HG03442 (cell line): Measurements from ENCODE around the gene OR6J1.
"Not testable (repeated sequence)": the region's sequence is repeated elsewhere in the genome, so short reads cannot be mapped to it uniquely, and the experiment has no call there.

ENCODE experiments used
- ATAC-seq: cut with Tn5 transposase; IDR thresholded peaks from one replicate; pipeline ENCODE4 v1.9.1; 2021; ENCODE audit warnings: mild to moderate bottlenecking, moderate library complexity; ENCODE audit not compliant: unreplicated experiment

The OR6J1 gene

DNA sequence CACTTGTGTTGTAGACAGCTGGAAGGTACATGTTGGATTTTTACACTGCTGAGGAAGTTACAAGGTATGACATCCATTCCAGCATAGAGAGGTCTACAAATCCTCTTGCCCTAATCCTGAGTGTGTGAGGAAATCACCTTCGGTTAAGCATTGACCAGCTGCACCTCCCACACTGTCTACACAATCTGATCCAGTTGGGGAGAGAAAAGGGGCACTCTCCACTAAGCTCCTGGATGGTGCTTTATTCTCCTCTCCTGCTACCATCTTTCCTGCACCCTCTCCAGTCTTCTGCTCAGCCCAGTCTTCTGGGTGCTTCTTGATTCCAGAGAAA, at the start of gene OR6J1:
Gene OR6J1, minus strand, starts transcription at position 48 of the 331 bp plus-strand sequence. CDS start 9,541 bp downstream, outside the sequence.
- no peak for ATAC-seq

GRCh38 chr14:22692194-22692593, 48.0 kb upstream of the OR6J1 start:
- ATAC-seq, result no peak

DNA sequence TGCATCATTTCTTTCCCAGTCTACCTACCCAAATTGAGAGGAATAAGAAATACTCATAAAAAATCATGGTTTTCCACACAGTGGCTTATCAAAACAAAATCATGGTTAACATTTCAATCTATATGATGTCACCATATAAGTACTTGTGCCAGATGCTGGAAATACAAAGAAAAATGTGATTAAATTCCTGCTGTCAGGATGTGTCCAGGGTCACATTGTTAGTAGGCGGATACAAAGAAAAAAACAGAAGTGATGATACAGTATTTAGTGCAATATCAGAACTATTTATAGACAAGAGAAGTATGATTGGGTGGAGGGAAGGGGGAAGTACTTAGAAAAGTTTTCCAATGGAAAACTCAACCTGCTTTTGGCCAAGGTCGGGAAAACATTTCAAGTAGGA, 47.0 kb upstream of the OR6J1 start:
- no peak for ATAC-seq

DNA sequence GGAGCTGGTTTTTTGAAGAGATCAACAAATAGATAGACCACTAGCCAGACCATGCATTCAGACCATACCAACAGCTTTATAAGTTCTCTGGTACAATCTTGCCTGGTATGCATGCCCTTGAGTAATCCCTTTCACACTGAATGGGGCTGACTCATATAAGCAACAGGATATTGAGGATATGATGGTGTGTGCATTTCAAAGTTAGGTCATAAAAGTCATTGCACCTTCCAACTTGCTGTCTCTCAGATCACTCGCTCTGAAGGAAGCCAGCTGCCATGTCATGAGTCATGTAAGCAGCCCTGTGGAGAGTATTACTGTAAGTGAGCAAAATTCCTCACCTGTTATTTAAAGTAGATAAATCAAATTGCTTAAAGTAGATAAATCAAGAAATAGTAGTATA, 45.0 kb upstream of the OR6J1 start:
- no peak for ATAC-seq

GRCh38 chr14:22687969-22688368, 43.8 kb upstream of the OR6J1 start:
- ATAC-seq, result not testable (repeated sequence)

DNA sequence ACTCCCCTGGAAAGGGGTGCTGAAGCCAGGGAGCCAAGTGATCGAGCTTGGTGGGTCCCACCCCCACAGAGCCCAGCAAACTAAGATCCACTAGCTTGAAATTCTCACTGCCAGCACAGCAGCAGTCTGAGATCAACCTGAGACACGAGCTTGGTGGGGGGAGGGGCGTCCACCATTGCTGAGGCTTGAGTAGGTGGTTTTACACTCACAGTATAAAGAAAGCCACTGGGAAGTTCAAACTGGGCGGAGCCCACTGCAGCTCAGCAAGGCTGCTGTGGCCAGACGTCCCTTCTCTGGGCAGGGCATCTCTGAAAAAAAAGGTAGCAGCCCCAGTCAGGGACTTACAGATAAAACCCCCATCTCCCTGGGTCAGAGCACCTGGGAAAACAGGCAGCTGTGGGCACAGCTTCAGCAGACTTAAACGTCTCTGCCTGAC, 42.0 kb upstream of the OR6J1 start:
- ATAC-seq, result not testable (repeated sequence)

DNA sequence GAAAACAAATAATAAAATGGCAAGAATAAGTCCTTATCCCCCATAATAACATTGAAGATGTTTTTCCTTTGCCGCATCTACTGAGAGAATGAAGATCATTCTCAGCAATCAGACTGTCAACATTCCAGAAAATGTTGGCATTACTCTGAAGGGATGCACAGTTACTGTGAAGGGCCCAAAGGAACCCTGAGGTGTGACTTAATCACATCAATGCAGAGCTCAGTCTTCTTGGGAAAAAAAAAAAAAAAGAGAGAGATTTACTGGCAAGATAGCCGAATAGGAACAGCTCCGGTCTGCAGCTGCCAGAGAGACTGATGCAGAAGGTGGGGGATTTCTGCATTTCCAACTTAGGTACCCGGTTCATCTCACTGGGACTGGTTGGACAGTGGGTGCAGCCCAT, 41.3 kb upstream of the OR6J1 start:
- no peak for ATAC-seq

DNA sequence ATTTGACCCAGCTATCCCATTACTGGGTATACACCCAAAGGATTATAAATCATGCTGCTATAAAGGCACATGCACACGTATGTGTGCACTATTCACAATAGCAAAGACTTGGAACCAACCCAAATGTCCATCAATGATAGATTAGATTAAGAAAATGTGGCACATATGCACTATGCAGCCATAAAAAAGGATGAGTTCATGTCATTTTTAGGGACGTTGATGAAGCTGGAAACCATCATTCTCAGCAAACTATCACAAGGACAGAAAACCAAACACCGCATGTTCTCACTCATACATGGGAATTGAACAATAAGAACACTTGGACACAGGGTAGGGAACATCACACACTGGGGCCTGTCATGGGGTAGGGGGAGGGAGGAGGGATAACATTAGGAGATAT, 39.3 kb upstream of the OR6J1 start:
- ATAC-seq, result not testable (repeated sequence)

GRCh38 chr14:22678221-22678620, 34.1 kb upstream of the OR6J1 start:
- ATAC-seq, result no peak

DNA sequence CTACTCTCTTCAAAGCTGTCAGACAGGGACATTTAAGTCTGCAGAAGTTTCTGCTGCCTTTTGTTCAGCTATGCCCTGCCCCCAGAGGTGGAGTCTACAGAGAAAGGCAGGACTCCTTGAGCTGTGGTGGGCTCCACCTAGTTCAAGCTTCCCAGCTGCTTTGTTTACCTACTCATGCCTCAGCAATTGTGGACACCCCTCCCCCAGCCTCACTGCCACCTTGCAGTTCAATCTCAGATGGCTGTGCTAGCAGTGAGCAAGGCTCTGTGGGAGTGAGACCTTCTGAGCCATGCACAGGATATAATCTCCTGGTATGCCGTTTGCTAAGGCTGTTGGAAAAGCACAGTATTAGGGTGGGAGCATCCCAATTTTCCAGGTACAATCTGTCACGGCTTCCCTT, 33.4 kb upstream of the OR6J1 start:
- ATAC-seq, result not testable (repeated sequence)

GRCh38 chr14:22671622-22672021, 27.5 kb upstream of the OR6J1 start:
- ATAC-seq, result peak; percentile 59

DNA sequence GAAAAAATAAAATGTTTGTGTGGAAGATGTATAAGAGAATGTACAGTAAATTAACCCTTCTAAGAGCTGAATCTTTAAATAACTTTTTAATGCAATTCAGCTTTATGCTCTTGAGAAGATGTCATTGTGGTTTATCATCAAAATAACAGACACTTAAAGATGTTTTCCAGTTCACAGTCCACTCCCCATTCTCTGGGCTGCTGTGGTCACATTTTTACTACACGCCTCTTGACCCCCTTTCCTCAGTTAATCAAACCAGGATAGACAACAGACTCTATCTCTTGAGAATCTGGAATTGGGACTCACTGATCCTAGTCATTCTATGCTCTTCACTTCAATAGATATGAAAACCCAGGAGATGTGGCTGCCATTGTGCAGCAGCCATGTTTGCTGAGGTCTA, 24.7 kb upstream of the OR6J1 start:
- no peak for ATAC-seq

DNA sequence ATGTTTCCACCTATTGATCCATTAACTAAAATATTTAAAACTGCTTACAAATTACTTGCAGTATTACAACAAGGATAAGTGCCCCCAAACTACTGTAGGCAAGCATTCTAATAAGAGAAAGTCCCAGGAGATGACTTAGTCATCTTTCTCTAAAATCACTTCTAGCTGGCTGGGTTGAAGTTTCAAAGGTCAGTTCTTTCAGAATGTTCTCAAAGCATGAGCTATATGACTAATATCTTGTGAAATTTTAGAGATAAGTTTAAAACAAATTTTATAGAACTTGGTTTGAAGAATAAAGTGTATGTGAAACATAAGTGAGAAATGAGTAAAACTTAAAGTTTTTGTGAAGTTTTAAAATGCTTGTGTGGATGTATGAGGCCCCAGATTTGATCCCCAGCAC, 24.3 kb upstream of the OR6J1 start:
- ATAC-seq, result peak; percentile 69

DNA sequence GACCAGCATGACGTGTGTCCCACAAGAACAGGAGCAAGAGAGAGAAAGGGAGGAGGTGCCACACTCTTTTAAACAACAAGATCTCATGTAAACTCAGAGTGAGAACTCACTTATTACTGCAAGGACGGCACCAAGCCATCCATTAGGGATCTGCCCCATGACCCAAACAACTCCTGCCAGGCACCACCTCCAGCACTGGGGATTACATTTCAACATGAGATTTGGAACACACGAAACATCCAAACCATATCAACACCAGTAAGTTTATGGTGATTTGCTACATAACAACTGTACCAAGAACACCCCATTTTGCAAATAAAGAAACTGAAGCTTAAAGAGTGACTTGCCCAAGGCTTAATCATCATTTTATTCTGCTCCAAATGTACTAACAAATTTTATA, 23.7 kb upstream of the OR6J1 start:
- ATAC-seq, result no peak

DNA sequence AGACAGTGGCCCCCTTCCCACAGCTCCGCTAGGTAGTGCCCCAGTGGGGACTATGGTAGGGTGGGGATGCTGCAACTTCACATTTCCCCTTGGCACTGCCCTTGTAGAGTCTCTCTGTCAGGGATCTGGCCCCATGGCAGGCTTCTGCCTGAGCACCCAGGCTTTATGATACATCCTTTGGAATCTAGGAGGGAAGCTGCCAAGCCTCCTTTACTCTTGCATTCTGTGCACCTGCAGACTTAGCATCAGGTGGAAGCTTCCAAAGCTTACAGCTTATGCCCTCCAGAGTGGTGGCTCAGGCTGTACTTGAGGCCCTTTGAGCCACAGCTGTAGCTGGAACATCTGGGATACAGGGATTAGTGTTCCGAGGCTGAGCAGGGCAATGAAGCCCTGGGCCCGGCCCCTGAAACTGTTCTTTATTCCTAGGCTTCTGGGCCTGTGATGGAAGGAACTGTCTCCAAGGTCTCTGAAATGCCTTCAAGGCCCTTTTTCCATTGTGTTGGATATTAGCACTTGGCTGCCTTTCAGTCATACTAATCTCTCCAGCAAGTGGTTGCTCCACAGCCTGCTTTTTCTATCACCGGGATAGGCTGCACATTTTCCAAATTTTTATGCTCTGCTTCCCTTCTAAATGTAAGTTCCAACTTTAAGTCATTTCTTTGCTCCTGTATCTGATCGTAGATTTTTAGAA, 22.2 kb upstream of the OR6J1 start:
- no peak for ATAC-seq

DNA sequence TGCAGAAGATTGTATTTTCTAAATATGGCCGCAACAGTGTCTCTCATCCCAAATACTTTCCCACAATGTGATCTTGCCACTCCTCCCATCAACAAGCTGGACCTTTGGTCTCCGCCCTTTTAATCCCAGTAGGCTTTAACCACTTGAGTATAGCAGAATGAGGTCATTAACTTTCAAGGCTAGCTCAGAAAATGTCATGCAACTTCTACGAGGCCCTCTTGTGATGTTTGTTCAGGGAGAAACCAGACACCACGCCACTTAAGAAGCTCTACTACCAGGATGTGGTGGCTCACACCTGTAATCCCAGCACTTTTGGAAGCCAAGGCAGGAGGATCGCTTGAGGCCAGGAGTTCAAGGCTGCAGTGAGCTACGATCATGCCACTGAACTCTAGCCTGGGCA, 20.1 kb upstream of the OR6J1 start:
- no peak for ATAC-seq

GRCh38 chr14:22660654-22661053, 16.5 kb upstream of the OR6J1 start:
- ATAC-seq, result no peak

GRCh38 chr14:22658946-22659345, 14.8 kb upstream of the OR6J1 start:
- no peak for ATAC-seq

GRCh38 chr14:22657861-22658260, 13.7 kb upstream of the OR6J1 start:
- ATAC-seq, result no peak

- ATAC-seq, result no peak
Measured at GRCh38 chr14:22656945-22657731, 13.0 kb upstream of the OR6J1 start.

DNA sequence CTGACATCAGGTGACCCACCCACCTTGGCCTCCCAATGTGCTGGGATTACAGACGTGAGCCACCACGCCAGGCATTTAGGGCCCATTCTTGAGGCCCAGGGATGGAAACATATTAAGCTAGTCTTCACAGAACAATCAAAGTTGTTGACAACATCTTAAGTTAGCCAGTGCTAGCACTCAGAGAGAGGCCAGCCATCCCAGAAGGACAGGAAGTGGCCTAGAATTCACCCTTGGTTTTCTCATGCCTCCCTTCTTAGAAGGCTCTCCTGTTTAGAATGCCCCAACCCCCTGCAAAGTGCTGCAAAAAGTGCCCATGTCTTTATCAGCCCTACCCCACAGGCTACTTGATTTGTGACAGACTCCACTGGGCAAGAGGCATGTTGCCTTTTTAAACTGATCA, 12.1 kb upstream of the OR6J1 start:
- no peak for ATAC-seq

DNA sequence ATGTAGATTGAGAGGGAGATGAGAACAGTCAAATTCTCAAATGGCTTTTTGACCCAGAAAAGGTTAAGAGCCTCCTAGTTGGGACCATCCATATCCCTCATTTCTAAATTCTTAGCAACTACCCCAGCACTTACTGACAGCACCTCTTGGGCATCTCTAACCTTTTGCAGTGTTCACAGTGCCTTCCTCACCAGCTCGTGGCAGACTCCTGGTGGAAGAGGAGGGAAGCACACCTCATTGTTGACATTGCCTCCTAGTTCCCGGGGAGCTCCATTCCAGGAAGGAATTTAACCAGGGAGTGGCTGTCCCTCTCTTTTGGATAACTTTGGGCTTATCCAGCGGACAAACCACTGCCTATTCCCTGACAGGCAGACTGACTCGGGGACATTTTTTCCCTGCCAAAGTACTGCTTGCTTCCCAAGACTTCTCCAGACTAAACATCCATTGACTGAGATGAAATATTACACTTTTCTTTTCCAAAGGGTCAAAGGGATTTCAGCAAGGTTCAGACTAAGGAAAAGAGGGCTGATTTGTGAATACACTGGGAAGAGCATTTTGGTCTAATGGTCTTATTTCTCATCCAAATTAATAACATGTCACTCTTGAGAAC, 9.0 kb upstream of the OR6J1 start:
- ATAC-seq, result peak; percentile 56
